Astrocyte (in vitro differentiated cells and primary cell): Measurements from ENCODE around the gene RAB3IL1. TPM values are rescaled to one million over a fixed set of nuclear protein-coding genes. Genes with fewer than 3 reads are reported as not detected.
A peak's percentile ranks its signal among the peaks of the same experiment; 100 is the strongest.

Source experiments
- DNase-seq: peaks from one replicate; pipeline ENCODE4 v3.0.0-alpha.2; 2010; ENCODE audit warnings: low read depth
- FAIRE-seq: peaks from 2 replicates; lab custom pipeline; 2011; peaks lifted over from hg19 to GRCh38; lab: Jason Lieb, UNC
- H2AFZ ChIP-seq: 2 replicates; pipeline ENCODE4 v1.6.0; 2012; ENCODE audit warnings: low read depth, low read length, inconsistent platforms
- H3K27ac ChIP-seq: 2 replicates; pipeline ENCODE4 v1.5.1; 2011; ENCODE audit warnings: low read depth, low read length, inconsistent platforms
- H3K27me3 ChIP-seq: 2 replicates; pipeline ENCODE4 v1.6.0; 2011; ENCODE audit warnings: low read length, inconsistent platforms; ENCODE audit not compliant: insufficient read depth
- H3K36me3 ChIP-seq: 2 replicates; pipeline ENCODE4 v1.5.1; 2011; ENCODE audit warnings: low read length, inconsistent platforms; ENCODE audit not compliant: insufficient read depth
- H3K4me1 ChIP-seq: 2 replicates; pipeline ENCODE4 v1.5.1; 2011; ENCODE audit warnings: low read length, inconsistent platforms; ENCODE audit not compliant: insufficient read depth
- H3K4me2 ChIP-seq: 2 replicates; pipeline ENCODE4 v1.6.0; 2012; ENCODE audit warnings: low read length, inconsistent platforms
- H3K4me3 ChIP-seq: 2 replicates; pipeline ENCODE4 v1.5.1; 2011; ENCODE audit warnings: low read depth, mild to moderate bottlenecking, low read length, inconsistent platforms; ENCODE audit not compliant: insufficient read depth
- H3K79me2 ChIP-seq: 2 replicates; pipeline ENCODE4 v1.6.0; 2012; ENCODE audit warnings: mild to moderate bottlenecking, low read length, inconsistent platforms; ENCODE audit not compliant: insufficient read depth
- H3K9ac ChIP-seq: 2 replicates; pipeline ENCODE4 v1.6.0; 2012; ENCODE audit warnings: mild to moderate bottlenecking, low read length, inconsistent platforms
- H3K9me3 ChIP-seq: 2 replicates; pipeline ENCODE4 v1.5.1; 2012; ENCODE audit warnings: low read depth, mild to moderate bottlenecking, low read length, inconsistent platforms; ENCODE audit not compliant: insufficient read depth
- H4K20me1 ChIP-seq: 2 replicates; pipeline ENCODE4 v1.6.0; 2012; ENCODE audit warnings: low read length, inconsistent platforms; ENCODE audit not compliant: insufficient read depth
- H3K27ac Mint-ChIP-seq: one replicate; pipeline ENCODE4 v1.8.0; 2021; ENCODE audit warnings: mild to moderate bottlenecking, mixed read lengths; ENCODE audit not compliant: unreplicated experiment
- H3K27me3 Mint-ChIP-seq: one replicate; pipeline ENCODE4 v1.8.0; 2021; ENCODE audit warnings: low read depth, mixed read lengths; ENCODE audit not compliant: unreplicated experiment
- H3K36me3 Mint-ChIP-seq: one replicate; pipeline ENCODE4 v1.8.0; 2021; ENCODE audit warnings: low read depth, mixed read lengths; ENCODE audit not compliant: unreplicated experiment
- H3K4me1 Mint-ChIP-seq: one replicate; pipeline ENCODE4 v1.8.0; 2021; ENCODE audit warnings: low read depth, mixed read lengths; ENCODE audit not compliant: unreplicated experiment
- H3K4me3 Mint-ChIP-seq: one replicate; pipeline ENCODE4 v1.8.0; 2021; ENCODE audit warnings: mild to moderate bottlenecking, moderate library complexity, mixed read lengths; ENCODE audit not compliant: unreplicated experiment
- H3K9me3 Mint-ChIP-seq: one replicate; pipeline ENCODE4 v1.8.0; 2021; ENCODE audit warnings: mild to moderate bottlenecking, mixed read lengths; ENCODE audit not compliant: unreplicated experiment
- EZH2 ChIP-seq: IDR thresholded peaks from 2 replicates; pipeline ENCODE4 v1.6.1; 2012; ENCODE audit warnings: mild to moderate bottlenecking, low read length, inconsistent platforms; ENCODE audit not compliant: insufficient read depth
- total RNA-seq: library from RNA; stranded (reverse); gene quantifications from 2 replicates; pipeline ENCODE4 v1.2.1, GENCODE V29; 2021
- TF ChIP-seq, protein P1 (sequence below): IDR thresholded peaks from 2 replicates; pipeline ENCODE4 v1.5.1; 2011; ENCODE audit warnings: low read depth, mild to moderate bottlenecking, inconsistent platforms, low read length, moderate library complexity; ENCODE audit not compliant: insufficient read depth

RAB3IL1 gene
- total RNA-seq, 1 donor from 2014 or later = 0.91 TPM

- TF ChIP-seq, protein P1, sequence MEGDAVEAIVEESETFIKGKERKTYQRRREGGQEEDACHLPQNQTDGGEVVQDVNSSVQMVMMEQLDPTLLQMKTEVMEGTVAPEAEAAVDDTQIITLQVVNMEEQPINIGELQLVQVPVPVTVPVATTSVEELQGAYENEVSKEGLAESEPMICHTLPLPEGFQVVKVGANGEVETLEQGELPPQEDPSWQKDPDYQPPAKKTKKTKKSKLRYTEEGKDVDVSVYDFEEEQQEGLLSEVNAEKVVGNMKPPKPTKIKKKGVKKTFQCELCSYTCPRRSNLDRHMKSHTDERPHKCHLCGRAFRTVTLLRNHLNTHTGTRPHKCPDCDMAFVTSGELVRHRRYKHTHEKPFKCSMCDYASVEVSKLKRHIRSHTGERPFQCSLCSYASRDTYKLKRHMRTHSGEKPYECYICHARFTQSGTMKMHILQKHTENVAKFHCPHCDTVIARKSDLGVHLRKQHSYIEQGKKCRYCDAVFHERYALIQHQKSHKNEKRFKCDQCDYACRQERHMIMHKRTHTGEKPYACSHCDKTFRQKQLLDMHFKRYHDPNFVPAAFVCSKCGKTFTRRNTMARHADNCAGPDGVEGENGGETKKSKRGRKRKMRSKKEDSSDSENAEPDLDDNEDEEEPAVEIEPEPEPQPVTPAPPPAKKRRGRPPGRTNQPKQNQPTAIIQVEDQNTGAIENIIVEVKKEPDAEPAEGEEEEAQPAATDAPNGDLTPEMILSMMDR = no peak
- TF ChIP-seq EZH2 = no peak
- DNase-seq (no peak), FAIRE-seq (no peak)
- no peaks in the 10 kb centered on the region for H4K20me1 ChIP-seq
- H3K27me3 ChIP-seq = no peaks in the 10 kb centered on the region
- H3K79me2 ChIP-seq = no peaks in the 10 kb centered on the region
- no peak overlapping the region for H3K4me2 ChIP-seq
- no peak overlapping the region for H3K4me3 ChIP-seq
- Mint-ChIP-seq H3K9me3 (peaks cover 2% of the 10 kb centered on the region), H3K36me3 (no peaks in the 10 kb centered on the region), H3K27me3 (peaks cover 22% of the 10 kb centered on the region), H3K4me3 (no peak overlapping the region), H3K27ac (no peak overlapping the region), H3K4me1 (peaks cover 11% of the 10 kb centered on the region)
- no peak overlapping the region for H3K9ac ChIP-seq
- no peaks in the 10 kb centered on the region for H3K36me3 ChIP-seq
- H3K27ac ChIP-seq = no peak overlapping the region
- H3K4me1 ChIP-seq = peaks cover 13% of the 10 kb centered on the region
- H2AFZ ChIP-seq = no peak overlapping the region
- H3K9me3 ChIP-seq = no peaks in the 10 kb centered on the region
Measured at GRCh38 chr11:61925736-61926135, 8.4 kb upstream of the RAB3IL1 start.

DNA sequence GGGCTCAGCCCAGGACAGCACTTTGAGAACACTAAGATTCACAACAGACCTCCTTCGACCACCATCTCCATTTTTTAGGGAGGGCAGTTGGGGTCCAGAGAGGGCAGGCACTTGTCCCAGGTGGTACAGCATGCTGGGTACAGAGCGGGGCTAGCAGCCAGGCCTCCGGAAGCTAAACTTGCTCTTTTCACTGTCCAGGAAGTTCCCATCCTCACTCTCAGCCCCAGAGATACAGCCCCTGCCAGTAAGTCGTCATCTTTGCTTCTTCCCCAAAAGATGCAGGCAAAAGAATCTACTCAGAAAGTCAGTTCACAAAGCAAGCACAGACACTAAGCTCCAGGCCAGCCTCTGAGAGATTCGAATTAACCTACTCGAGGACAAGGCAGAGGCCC is 6.7 kb upstream of the RAB3IL1 start:
- Mint-ChIP-seq H3K4me1 (peaks cover 11% of the 10 kb centered on the region), H3K4me3 (no peak overlapping the region), H3K36me3 (no peaks in the 10 kb centered on the region), H3K9me3 (peaks cover 2% of the 10 kb centered on the region), H3K27me3 (peaks cover 29% of the 10 kb centered on the region), H3K27ac (no peak overlapping the region)
- no peaks in the 10 kb centered on the region for H3K36me3 ChIP-seq
- H3K4me3 ChIP-seq = no peak overlapping the region
- FAIRE-seq (no peak), DNase-seq (no peak)
- TF ChIP-seq, protein P1 = no peak
- no peak for TF ChIP-seq EZH2
- no peak overlapping the region for H3K9ac ChIP-seq
- H3K27ac ChIP-seq = no peak overlapping the region
- peaks cover 8% of the 10 kb centered on the region for H3K27me3 ChIP-seq
- H4K20me1 ChIP-seq = no peaks in the 10 kb centered on the region
- no peak overlapping the region for H3K4me2 ChIP-seq
- no peaks in the 10 kb centered on the region for H3K9me3 ChIP-seq
- H2AFZ ChIP-seq = no peak overlapping the region
- no peaks in the 10 kb centered on the region for H3K79me2 ChIP-seq
- H3K4me1 ChIP-seq = peaks cover 13% of the 10 kb centered on the region

- H3K4me2 ChIP-seq = peak overlapping the region; percentile 33
Measured at GRCh38 chr11:61923166-61924063, 6.0 kb upstream of the RAB3IL1 start.

More at GRCh38 chr11:61923166-61924063, 6.0 kb upstream of the RAB3IL1 start:
- no peak for FAIRE-seq
- H3K27ac Mint-ChIP-seq = peak overlapping the region; percentile 83
- no peak overlapping the region for H3K4me3 Mint-ChIP-seq
- peak; percentile 33 for DNase-seq
- TF ChIP-seq, protein P1 = no peak
- TF ChIP-seq EZH2 = no peak
- Histone ChIP-seq H3K79me2 (no peaks in the 10 kb centered on the region), H3K36me3 (no peaks in the 10 kb centered on the region), H3K9ac (no peak overlapping the region), H2AFZ (no peak overlapping the region), H3K9me3 (no peaks in the 10 kb centered on the region), H3K27me3 (peaks cover 14% of the 10 kb centered on the region), H3K27ac (no peak overlapping the region), H4K20me1 (no peaks in the 10 kb centered on the region), H3K4me3 (no peak overlapping the region), H3K4me1 (peaks cover 13% of the 10 kb centered on the region)
- peaks cover 11% of the 10 kb centered on the region for H3K4me1 Mint-ChIP-seq
- H3K36me3 Mint-ChIP-seq = no peaks in the 10 kb centered on the region
- H3K9me3 Mint-ChIP-seq = peaks cover 2% of the 10 kb centered on the region
- peaks cover 36% of the 10 kb centered on the region for H3K27me3 Mint-ChIP-seq
